ENCODE measurements around the gene DAB1.

The DAB1 gene

GRCh38 chr1:57186455-57186854, 237.4 kb downstream of the DAB1 start:
- no peak overlapping the region for H3K14ac ChIP-seq (ENCODE audit: low read length)
- no peak overlapping the region for H4K8ac ChIP-seq (ENCODE audit: low read depth, low read length)
- H3K4me3 ChIP-seq (ENCODE audit: low read length in 2 of 2) = no peak overlapping the region
- H3K9ac ChIP-seq (ENCODE audit: low read depth, low read length, poor library complexity) = no peak overlapping the region
- DNase-seq (ENCODE audit: low spot score) = no peak
- H2BK120ac ChIP-seq (ENCODE audit: low read depth, low read length) = no peak overlapping the region
- H3K18ac ChIP-seq (ENCODE audit: low read length) = no peak overlapping the region
- no peak overlapping the region for H2BK15ac ChIP-seq (ENCODE audit: low read length)
- no peaks in the 10 kb centered on the region for H3K79me1 ChIP-seq (ENCODE audit: low read depth, low read length)
- no peaks in the 10 kb centered on the region for H3K9me3 ChIP-seq (replicated peaks in 1 of 2; ENCODE audit: control insufficient read depth in 2 of 2, insufficient read depth in 1 of 2, low read depth in 1 of 2, low read length in 2 of 2)
- H3K4ac ChIP-seq (ENCODE audit: low read length) = no peak overlapping the region
- no peak overlapping the region for H2AK5ac ChIP-seq (ENCODE audit: low read depth, low read length)
- H3K27me3 ChIP-seq (ENCODE audit: control insufficient read depth in 3 of 3, insufficient read depth in 3 of 3, low read depth in 1 of 3, low read length in 3 of 3) = no peaks in the 10 kb centered on the region
- H2BK12ac ChIP-seq (ENCODE audit: low read length) = no peak overlapping the region
- no peak overlapping the region for H4K91ac ChIP-seq (ENCODE audit: low read depth, low read length, poor library complexity)
- peaks cover 0 to 9% of the 10 kb centered on the region in 2 donors for H3K4me1 ChIP-seq (ENCODE audit: control insufficient read depth in 2 of 2, insufficient read depth in 1 of 2, low read depth in 1 of 2, low read length in 2 of 2)
- H3K4me2 ChIP-seq (ENCODE audit: insufficient read depth, low read length, poor library complexity, severe bottlenecking) = no peak overlapping the region
- no peak overlapping the region for H2BK5ac ChIP-seq (ENCODE audit: low read length)
- no CpG with 5 or more reads among the region's 3 CpGs for WGBS, 2 donors (ENCODE audit: extremely low coverage in 2 of 2, insufficient read length in 2 of 2, insufficient replicate concordance in 1 of 2)
- H3K27ac ChIP-seq (replicated peaks; ENCODE audit: low read length) = no peak overlapping the region
- H3K36me3 ChIP-seq (replicated peaks in 1 of 2; ENCODE audit: control insufficient read depth in 2 of 2, insufficient read depth in 2 of 2, low read length in 2 of 2) = no peaks in the 10 kb centered on the region
- H2AFZ ChIP-seq (ENCODE audit: low read length) = no peak overlapping the region
- H3K23ac ChIP-seq (ENCODE audit: low read depth, low read length, poor library complexity) = no peak overlapping the region

- DNase-seq (ENCODE audit: low spot score) = no peak
- H2AFZ ChIP-seq (ENCODE audit: low read length) = no peak overlapping the region
- H4K8ac ChIP-seq (ENCODE audit: low read depth, low read length) = peak overlapping the region; percentile 25
- peaks cover 2 to 8% of the 10 kb centered on the region in 2 donors for H3K4me1 ChIP-seq (ENCODE audit: control insufficient read depth in 2 of 2, insufficient read depth in 1 of 2, low read depth in 1 of 2, low read length in 2 of 2)
- no peak overlapping the region for H3K4ac ChIP-seq (ENCODE audit: low read length)
- H2BK5ac ChIP-seq (ENCODE audit: low read length) = no peak overlapping the region
- no peak overlapping the region for H2AK5ac ChIP-seq (ENCODE audit: low read depth, low read length)
- H3K14ac ChIP-seq (ENCODE audit: low read length) = no peak overlapping the region
- no peak overlapping the region for H4K91ac ChIP-seq (ENCODE audit: low read depth, low read length, poor library complexity)
- H2BK120ac ChIP-seq (ENCODE audit: low read depth, low read length) = no peak overlapping the region
- no CpG with 5 or more reads among the region's 4 CpGs for WGBS, 2 donors (ENCODE audit: extremely low coverage in 2 of 2, insufficient read length in 2 of 2, insufficient replicate concordance in 1 of 2)
- no peaks in the 10 kb centered on the region for H3K27me3 ChIP-seq (ENCODE audit: control insufficient read depth in 3 of 3, insufficient read depth in 3 of 3, low read depth in 1 of 3, low read length in 3 of 3)
- H3K79me1 ChIP-seq (ENCODE audit: low read depth, low read length) = no peaks in the 10 kb centered on the region
- no peak overlapping the region for H2BK15ac ChIP-seq (ENCODE audit: low read length)
- H3K23ac ChIP-seq (ENCODE audit: low read depth, low read length, poor library complexity) = no peak overlapping the region
- no peak overlapping the region for H3K18ac ChIP-seq (ENCODE audit: low read length)
- no peak overlapping the region for H3K4me3 ChIP-seq (ENCODE audit: low read length in 2 of 2)
- no peaks in the 10 kb centered on the region for H3K9me3 ChIP-seq (replicated peaks in 1 of 2; ENCODE audit: control insufficient read depth in 2 of 2, insufficient read depth in 1 of 2, low read depth in 1 of 2, low read length in 2 of 2)
- no peak overlapping the region for H3K27ac ChIP-seq (replicated peaks; ENCODE audit: low read length)
- no peak overlapping the region for H3K4me2 ChIP-seq (ENCODE audit: insufficient read depth, low read length, poor library complexity, severe bottlenecking)
- no peaks in the 10 kb centered on the region for H3K36me3 ChIP-seq (replicated peaks in 1 of 2; ENCODE audit: control insufficient read depth in 2 of 2, insufficient read depth in 2 of 2, low read length in 2 of 2)
- no peak overlapping the region for H3K9ac ChIP-seq (ENCODE audit: low read depth, low read length, poor library complexity)
- no peak overlapping the region for H2BK12ac ChIP-seq (ENCODE audit: low read length)
These were observed 244.9 kb downstream of the DAB1 start for GRCh38 chr1:57179001-57179400.

- Histone ChIP-seq H2BK15ac (ENCODE audit: low read length) (no peak overlapping the region), H2BK5ac (ENCODE audit: low read length) (no peak overlapping the region), H3K4me2 (ENCODE audit: insufficient read depth, low read length, poor library complexity, severe bottlenecking) (no peak overlapping the region), H2BK120ac (ENCODE audit: low read depth, low read length) (no peak overlapping the region), H3K27ac (replicated peaks; ENCODE audit: low read length) (no peak overlapping the region), H3K36me3 (replicated peaks in 1 of 2; ENCODE audit: control insufficient read depth in 2 of 2, insufficient read depth in 2 of 2, low read length in 2 of 2) (no peaks in the 10 kb centered on the region), H2AK5ac (ENCODE audit: low read depth, low read length) (no peak overlapping the region), H3K4ac (ENCODE audit: low read length) (no peak overlapping the region), H2BK12ac (ENCODE audit: low read length) (no peak overlapping the region), H4K8ac (ENCODE audit: low read depth, low read length) (no peak overlapping the region), H3K9me3 (replicated peaks in 1 of 2; ENCODE audit: control insufficient read depth in 2 of 2, insufficient read depth in 1 of 2, low read depth in 1 of 2, low read length in 2 of 2) (no peaks in the 10 kb centered on the region), H3K27me3 (ENCODE audit: control insufficient read depth in 3 of 3, insufficient read depth in 3 of 3, low read depth in 1 of 3, low read length in 3 of 3) (no peaks in the 10 kb centered on the region), H4K91ac (ENCODE audit: low read depth, low read length, poor library complexity) (no peak overlapping the region), H2AFZ (ENCODE audit: low read length) (no peak overlapping the region), H3K23ac (ENCODE audit: low read depth, low read length, poor library complexity) (no peak overlapping the region), H3K18ac (ENCODE audit: low read length) (no peak overlapping the region), H3K4me3 (ENCODE audit: low read length in 2 of 2) (no peak overlapping the region), H3K79me1 (ENCODE audit: low read depth, low read length) (no peaks in the 10 kb centered on the region), H3K9ac (ENCODE audit: low read depth, low read length, poor library complexity) (no peak overlapping the region), H3K4me1 (ENCODE audit: control insufficient read depth in 2 of 2, insufficient read depth in 1 of 2, low read depth in 1 of 2, low read length in 2 of 2) (peaks cover 4 to 11% of the 10 kb centered on the region in 2 donors), H3K14ac (ENCODE audit: low read length) (no peak overlapping the region)
- whole genome bisulfite sequencing, 2 donors (ENCODE audit: extremely low coverage in 2 of 2, insufficient read length in 2 of 2, insufficient replicate concordance in 1 of 2) = no CpG with 5 or more reads among the region's 5 CpGs
- DNase-seq (ENCODE audit: low spot score) = no peak
These were observed 248.4 kb downstream of the DAB1 start for GRCh38 chr1:57175506-57175905.

GRCh38 chr1:57172040-57172439, 251.8 kb downstream of the DAB1 start:
- no peak overlapping the region for H2AFZ ChIP-seq (ENCODE audit: low read length)

More at GRCh38 chr1:57172040-57172439, 251.8 kb downstream of the DAB1 start:
- Histone ChIP-seq H3K9me3 (replicated peaks in 1 of 2; ENCODE audit: control insufficient read depth in 2 of 2, insufficient read depth in 1 of 2, low read depth in 1 of 2, low read length in 2 of 2) (no peaks in the 10 kb centered on the region), H3K27ac (replicated peaks; ENCODE audit: low read length) (no peak overlapping the region), H3K14ac (ENCODE audit: low read length) (no peak overlapping the region), H3K36me3 (replicated peaks in 1 of 2; ENCODE audit: control insufficient read depth in 2 of 2, insufficient read depth in 2 of 2, low read length in 2 of 2) (no peaks in the 10 kb centered on the region), H3K4me2 (ENCODE audit: insufficient read depth, low read length, poor library complexity, severe bottlenecking) (no peak overlapping the region), H3K23ac (ENCODE audit: low read depth, low read length, poor library complexity) (no peak overlapping the region), H3K4ac (ENCODE audit: low read length) (no peak overlapping the region), H2AK5ac (ENCODE audit: low read depth, low read length) (no peak overlapping the region), H4K91ac (ENCODE audit: low read depth, low read length, poor library complexity) (no peak overlapping the region), H3K18ac (ENCODE audit: low read length) (no peak overlapping the region), H2BK12ac (ENCODE audit: low read length) (no peak overlapping the region), H4K8ac (ENCODE audit: low read depth, low read length) (no peak overlapping the region), H3K27me3 (ENCODE audit: control insufficient read depth in 3 of 3, insufficient read depth in 3 of 3, low read depth in 1 of 3, low read length in 3 of 3) (no peaks in the 10 kb centered on the region), H3K4me3 (ENCODE audit: low read length in 2 of 2) (no peak overlapping the region), H3K4me1 (ENCODE audit: control insufficient read depth in 2 of 2, insufficient read depth in 1 of 2, low read depth in 1 of 2, low read length in 2 of 2) (peaks cover 2 to 5% of the 10 kb centered on the region in 2 donors), H2BK5ac (ENCODE audit: low read length) (no peak overlapping the region), H3K79me1 (ENCODE audit: low read depth, low read length) (no peaks in the 10 kb centered on the region), H3K9ac (ENCODE audit: low read depth, low read length, poor library complexity) (no peak overlapping the region), H2BK15ac (ENCODE audit: low read length) (no peak overlapping the region), H2BK120ac (ENCODE audit: low read depth, low read length) (no peak overlapping the region)
- DNase-seq (ENCODE audit: low spot score) = no peak
- no CpG with 5 or more reads among the region's 1 CpG for WGBS, 2 donors (ENCODE audit: extremely low coverage in 2 of 2, insufficient read length in 2 of 2, insufficient replicate concordance in 1 of 2)

All from neuronal stem cell (in vitro differentiated cells).